NCI-H510A treated with DMSO at 0.1 percent for 48 hours (cell line): ENCODE measurements around the gene MBP.
"Not testable (repeated sequence)": the region's sequence is repeated elsewhere in the genome, so short reads cannot be mapped to it uniquely, and the experiment has no call there.

ENCODE experiments used
- DNase-seq: peaks from one replicate; lab custom pipeline; 2025; lab: John Stamatoyannopoulos, UW

Gene MBP

DNA sequence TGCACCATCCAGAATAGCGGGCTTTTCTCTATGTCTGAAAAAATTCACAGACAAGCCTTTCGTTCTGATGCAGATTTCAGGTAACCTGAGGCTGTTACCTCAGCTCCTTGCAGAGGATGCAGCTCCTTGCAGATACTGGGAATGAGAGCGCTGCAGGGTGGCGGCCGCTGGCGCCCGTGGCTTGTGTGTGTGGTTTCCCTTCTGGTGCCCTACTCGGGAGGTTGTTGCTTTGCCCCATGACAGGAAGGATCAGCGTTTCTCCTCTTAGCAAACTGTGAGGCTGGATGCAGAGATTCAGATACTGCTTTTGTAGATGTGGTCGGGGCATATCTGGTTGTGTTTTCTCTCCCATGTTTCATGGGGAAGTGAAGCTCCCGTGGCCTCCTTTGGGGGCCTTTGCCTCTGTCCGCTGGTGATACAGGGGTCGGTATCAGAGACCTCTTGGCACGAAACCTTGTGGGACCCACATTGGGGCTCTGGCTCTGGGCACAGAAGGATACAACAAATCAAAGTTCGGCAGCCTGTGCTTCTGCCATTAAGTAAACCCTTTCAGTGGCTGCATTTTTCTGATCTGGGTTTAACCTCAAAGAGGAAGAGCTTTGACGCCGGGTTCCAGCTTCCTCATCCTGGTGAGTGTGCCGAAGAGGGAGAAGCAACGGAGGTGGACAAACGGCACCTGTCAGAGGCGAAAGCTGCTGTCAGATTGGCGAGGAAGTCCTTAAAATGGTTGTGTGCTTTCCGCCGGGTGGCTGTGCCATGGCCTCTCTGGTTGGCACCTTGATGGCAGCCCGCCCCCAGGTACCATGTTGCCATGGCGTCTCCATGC, 127.8 kb downstream of the MBP start:
- DNase-seq = no peak

DNA sequence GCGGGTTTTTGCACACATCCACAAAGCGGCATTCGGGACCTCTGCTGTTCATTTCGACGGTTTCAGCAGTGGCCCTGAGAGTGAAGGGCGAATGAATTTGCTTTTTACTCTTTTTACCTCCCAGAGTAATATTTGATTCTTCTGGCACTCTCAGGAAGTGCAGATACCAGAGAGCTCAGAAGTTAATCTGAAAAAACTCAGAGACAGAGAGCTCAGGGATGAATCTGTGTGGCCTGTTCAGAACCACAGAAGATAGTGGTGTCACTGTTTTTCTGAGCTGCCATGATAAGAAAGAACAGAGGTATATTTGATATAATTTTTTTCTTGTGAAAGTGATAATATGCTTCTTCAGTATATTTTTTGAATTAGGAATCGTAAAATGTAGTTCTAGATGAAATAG, 129.3 kb downstream of the MBP start:
- no peak for DNase-seq

DNA sequence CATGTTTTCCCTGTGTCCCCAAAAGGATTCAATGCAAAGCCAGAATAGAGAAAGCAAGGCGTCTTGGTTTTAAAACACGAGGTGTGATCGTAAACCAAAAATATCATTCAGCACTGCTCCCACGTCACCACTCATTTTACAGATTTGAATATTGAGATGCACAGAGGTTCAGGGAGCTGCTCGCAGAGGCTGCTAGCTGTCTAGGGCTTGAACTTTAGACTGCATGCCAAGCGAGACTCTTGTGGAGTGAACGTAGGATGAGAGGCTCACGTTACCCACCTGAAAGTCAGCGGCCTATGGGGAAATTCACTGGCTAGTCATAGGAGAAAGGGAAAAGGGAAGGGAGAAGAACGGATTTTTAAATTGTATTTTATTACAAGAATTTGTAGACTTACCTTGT, 130.1 kb downstream of the MBP start:
- peak; percentile 52 for DNase-seq

- DNase-seq = peak; percentile 52
These were observed 130.6 kb downstream of the MBP start for GRCh38 chr18:77001979-77002378.

GRCh38 chr18:77001041-77001440, 131.5 kb downstream of the MBP start:
- no peak for DNase-seq

DNA sequence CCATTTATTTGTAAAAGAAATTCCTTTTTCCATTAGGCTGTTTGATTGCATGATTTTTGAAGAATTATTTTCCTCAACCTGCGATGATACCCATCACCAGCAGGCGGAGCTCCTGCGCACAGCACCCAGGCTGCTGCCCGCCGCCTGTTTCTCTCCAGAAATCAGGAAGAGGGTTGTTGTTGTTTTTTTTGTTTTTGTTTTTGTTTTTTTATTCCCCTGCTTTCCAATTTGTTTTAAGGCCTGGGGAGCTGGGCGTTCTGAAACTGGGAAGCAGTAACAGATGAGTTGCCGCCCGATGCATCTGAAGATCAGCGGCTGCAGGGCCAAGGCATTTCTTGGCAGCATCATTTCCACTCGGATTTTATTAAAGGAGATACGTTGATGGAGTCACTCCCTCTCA, 132.1 kb downstream of the MBP start:
- DNase-seq = peak; percentile 81

DNA sequence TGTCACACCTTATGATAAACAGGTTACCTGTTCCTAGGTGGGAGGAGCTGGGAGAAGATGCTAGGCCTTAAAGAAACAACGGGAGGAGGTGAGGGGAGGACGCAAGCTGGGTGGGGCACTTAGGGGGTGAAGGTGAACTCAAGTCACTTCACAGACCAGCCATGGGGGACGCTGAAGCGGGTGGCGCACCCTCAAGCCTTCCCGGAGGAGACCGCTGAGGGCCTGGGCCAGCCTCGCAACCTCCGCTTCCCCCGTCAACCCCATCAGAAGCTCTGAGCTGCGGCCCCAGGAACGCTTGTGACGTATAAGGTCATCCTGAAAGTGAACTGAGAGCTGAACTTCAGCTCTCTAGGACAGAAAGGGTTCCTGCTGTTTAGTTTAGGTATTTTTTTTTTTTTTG, 133.5 kb downstream of the MBP start:
- DNase-seq = no peak

- DNase-seq = no peak
These were observed 134.4 kb downstream of the MBP start for GRCh38 chr18:76997951-76998808.

DNA sequence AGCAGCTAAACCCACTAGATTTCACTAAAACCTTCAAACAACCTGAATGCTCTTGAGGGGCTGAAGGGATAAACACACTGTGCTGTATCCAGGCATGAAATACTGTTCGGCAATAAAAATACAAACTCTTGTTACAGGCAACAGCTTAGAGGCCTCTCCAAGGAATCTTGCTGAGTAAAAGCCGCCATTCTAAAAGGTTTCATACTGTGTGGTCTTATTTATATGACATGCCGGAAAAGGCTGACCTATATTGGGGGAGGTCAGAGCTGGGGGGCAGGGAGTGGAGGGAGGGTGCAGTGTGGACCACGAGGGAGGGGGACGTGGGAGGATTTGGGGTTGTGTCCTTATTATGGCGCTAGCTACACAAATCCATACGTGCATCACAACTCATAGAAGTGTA, 136.2 kb downstream of the MBP start:
- DNase-seq = no peak

GRCh38 chr18:76995896-76996295, 136.7 kb downstream of the MBP start:
- no peak for DNase-seq

DNA sequence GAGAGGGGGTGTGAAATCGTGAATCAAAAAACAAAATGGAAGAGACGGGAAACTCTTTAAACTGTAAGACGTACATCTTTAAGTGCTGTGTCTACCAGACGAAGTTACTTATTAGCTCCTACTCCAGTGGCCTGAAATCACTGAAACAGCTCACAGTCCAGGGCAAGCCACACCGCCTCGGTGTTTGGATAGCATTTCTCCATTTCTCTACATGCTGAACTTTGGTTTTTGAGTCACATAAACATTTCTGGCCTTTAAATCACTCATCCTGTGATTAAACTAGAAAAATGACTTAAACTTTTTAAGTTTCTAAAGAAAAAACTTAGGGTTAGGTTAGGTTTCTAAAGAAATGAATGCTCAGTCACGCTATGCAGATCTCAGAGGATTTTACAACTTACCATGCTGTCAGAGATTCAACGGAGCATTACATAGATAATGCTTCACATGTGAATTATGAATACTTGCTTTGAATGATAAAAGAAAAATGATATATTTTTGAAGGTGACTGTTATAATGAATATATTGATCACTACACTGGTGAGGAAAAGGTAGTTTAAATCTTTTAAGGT, 138.4 kb downstream of the MBP start:
- no peak for DNase-seq

DNA sequence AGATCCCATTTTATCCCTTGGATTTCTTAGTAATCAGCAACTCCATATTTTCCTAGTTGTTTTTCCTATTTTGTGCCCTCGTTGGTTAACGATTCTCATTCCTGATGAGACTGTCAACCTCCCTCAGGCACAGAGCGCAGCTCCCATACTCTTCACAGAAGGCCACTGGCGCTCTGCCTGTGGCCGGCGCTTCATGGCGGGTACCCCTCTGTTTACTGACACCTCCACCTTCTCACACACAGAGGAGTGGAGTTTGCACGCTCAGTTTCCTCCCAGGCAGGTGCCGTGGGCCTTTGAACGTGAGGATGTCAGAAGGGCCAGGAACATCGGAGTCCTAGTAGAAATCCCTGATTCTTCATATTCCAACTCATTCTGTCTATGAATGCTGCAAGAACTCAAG, 139.0 kb downstream of the MBP start:
- no peak for DNase-seq

GRCh38 chr18:76993085-76993382, 139.5 kb downstream of the MBP start:
- no peak for DNase-seq

DNA sequence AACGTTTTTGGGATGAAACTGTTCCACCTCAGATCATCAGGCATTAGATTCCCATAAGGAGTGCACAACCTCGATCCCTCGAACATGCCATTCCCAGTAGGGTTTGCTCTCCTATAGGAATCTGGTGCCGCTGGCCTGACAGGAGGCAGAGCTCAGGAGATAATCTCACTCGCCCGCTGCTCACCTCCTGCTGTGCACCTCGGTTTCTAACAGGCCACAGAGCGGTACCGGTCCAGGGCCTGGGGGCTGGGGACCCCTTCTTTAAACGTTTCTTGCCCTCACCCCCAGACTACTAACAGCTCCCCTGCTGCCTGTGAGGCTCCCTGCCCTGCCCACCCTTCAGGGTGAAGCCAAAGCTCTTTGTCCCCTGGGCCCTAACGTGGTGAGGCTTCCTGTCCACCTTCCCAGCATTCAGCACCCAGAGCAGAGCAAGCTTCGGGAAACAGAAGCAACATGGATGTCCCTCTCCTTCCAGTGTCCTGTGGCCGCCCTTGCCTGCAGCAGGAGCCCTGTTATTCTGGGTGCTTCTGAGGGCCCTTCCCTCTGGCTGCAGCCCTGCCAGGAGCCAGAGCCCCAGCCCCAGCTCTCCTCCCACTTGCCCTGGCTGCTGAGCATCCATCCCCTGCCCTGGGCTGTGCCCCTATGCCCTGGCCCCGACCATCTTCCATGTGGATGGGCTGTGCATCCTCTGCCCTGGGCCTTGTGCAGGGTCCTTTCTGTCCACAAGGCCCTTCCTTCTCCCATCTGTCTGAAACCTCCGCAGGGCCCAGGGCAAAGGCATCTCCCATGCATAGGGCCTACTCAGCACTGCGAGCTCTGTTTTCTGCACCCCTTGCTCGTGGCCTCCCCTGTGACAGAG, 140.1 kb downstream of the MBP start:
- DNase-seq = no peak

GRCh38 chr18:76991021-76991688, 141.4 kb downstream of the MBP start:
- DNase-seq = no peak

- not testable (repeated sequence) for DNase-seq
These were observed 142.1 kb downstream of the MBP start for GRCh38 chr18:76990343-76991020.

GRCh38 chr18:76989647-76990190, 142.9 kb downstream of the MBP start:
- no peak for DNase-seq

DNA sequence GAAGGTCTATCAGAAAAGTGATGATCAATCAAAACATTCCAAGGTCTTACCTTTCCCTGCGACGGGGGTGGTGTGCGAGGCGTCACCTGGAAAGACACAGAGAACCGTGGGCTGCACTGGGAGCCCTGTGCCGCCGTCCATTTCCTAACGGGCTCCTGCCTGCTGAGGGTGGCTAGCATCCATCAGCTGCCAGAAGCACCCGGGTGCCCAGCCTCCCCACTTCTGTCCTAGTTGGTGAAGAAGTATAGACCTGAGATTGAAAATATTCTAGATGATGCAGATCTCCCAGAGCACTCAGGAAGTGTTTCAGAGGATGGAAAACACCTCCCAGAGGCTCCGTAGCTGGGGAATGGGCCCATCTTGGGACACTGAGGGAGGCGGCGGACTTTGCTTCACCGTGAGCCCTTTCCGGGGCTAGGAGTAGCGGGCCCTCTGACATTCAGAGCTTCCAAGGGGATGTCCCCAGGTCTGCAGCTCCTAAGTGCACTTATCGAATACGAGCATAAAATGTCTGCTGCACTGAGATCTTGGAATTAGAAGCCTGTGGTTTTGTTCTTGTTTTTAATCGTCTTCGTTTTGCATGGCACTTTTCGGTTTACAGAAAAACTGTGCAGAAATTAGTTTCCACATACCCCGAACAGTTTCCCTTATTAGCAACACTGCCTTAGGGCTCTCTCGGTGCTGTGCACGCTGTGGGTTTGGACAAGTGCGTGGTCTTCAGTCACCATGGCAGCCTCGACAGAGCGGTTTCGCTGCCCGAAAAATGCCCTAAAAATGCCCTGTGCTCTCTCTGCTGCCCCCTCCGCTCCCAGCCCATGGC, 143.5 kb downstream of the MBP start:
- no peak for DNase-seq

GRCh38 chr18:76988031-76988826, 144.4 kb downstream of the MBP start:
- DNase-seq = no peak
